CD1c-positive myeloid dendritic cell (primary cell): ENCODE data around the gene FARS2.

Experiments
- DNase-seq: peaks from one replicate; pipeline ENCODE4 v3.0.0-alpha.2; 2016; ENCODE audit errors: extremely low spot score

FARS2 gene

DNA sequence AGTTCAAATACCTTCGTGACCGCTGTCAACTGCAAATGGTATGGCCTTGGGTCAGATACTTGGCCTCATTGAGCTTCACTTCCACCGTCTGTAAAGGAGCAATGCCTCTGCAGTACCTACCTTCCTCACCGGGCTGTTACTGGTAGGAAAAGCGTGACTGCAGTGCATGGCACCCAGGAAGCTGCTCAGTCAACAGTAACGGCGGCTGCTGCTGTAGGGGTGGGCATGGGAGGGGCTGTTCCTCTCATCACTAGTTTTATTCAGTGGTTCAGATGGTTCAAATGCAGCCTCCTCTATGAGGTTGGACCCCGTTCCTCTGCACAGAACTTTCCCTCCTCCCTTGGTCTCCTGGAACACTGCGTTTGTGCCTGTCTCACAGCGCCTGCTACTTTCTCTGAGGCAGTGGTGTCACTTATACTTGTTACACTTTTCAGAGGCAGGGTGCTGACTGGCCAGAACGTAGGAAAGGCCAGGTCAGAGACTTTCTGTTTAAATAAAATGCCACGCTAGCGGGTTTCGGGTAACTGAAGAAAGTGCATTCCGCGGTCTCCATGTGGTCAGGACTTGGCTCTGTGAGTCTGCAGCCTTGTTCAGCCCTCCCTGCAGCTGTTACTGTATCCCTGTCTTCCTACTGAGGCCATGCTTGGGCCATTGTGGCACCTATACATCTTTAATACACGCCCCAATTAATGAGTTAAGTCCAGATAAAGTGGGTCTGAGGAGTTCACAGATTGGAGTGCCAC is 465.8 kb downstream of the FARS2 start:
- no peak for DNase-seq

DNA sequence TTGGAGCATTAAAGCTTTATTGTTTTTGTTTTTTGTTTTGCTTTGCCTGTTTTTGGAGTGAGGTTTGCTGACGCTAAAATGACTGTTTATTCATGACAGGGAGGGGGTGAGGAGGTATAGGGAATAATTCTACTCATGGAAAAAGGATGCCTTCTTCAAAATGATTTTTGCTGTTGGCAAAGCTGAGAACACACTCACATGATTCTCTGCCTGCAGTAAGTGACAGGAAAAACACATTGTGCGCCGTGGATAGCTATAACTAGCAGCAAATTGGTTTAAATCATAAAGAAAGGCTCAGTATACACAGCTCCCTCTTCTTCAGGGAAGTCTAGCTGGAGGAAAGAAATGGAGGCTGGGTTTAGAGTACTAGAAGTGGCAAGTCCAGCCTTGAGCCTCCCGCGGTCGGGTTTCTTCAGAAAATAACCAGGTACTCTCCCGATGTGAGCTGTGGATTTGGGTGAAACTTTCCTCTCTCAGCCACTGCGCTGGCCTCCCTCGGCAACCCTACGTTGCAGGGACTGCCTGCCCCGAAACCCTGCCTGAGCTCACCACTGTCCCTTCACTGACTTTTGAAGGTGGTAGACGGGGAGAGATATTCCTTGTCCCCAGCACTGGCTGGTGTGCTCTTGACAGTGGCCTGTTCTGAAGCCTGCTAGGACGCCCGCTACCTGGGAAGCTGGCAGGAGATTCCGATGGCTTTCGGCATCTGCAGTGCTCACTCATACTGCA is 467.2 kb downstream of the FARS2 start:
- DNase-seq, result no peak

DNA sequence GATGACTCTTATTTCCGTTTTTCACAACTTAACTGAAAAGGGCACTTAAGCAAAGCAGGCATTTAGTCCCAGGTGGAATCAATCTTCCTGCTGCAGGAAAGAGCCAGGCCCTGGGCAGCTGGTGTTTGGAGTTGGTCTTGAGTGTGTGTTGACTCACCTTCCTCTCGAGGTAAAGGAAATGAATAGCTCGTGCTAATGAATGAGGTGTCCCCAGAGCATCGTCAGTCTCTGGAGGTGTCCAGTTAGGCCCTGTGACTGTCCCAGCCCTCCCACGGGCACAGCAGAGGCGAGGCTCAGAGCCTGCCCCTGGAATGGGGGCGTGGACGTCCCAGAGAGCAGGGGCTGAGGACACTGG is 467.7 kb downstream of the FARS2 start:
- no peak for DNase-seq

DNA sequence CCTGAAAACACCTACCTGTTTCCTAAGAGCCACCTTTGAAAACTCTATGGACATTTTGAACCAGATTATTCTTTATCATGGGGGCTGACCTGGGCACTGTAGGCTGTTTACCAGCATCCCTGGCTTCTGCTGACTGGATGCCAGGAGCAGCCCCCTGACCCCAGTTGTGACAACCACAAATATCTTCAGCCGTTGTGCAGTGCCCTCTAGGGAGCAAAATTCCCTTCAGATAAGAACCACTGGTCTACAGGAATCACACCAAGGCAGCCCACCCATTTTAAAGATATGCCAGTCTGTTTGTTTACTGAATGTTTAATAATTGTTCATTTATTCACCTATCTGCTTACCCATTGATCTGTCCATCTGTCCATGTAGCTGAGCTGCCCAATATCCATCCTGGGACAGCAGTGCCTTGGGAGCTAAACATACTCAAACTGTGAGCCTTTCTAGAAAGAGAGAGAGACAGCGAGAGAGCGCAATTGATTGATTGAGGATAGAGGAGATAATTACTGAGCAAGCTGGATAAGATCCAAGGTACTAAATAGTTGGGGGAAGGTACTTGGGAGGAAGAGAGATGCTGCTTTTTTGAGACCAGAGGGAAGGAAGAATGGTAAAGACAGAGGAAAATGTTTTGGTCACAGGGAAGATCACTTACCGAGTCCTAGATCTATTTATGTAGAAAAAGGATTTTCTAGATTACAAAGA is 468.7 kb downstream of the FARS2 start:
- DNase-seq, result no peak

DNA sequence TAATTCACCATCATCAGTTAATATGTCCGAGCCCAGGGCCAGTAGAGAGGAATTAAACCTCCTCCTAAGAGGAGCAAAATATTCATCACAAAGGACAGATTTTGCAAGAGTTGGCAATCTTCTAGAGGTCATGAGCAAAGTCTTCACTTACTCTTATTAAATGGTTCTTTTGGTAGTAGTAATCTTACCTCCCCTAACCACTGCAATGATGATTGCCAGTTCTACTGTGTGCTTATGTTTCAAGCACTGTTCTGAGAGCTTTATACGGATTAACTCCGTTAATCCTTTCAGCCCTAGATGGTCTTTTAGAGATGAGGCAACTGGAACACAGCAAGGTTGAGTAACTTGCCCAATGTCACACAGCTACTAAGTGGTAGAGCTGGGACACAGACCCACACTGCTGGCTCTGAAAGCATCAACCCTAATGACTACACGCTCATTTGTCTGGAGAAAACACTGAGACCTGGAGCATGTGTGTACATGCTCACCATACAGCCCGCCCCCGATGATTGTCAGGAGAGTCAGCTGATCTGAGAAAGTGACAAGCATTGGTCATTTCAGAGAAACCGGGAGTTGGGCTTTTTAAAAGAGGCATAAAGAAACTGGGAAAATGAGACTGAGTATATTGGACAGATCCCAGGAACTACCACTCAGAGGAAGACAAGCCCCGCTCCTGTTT is 469.4 kb downstream of the FARS2 start:
- DNase-seq, result no peak

DNA sequence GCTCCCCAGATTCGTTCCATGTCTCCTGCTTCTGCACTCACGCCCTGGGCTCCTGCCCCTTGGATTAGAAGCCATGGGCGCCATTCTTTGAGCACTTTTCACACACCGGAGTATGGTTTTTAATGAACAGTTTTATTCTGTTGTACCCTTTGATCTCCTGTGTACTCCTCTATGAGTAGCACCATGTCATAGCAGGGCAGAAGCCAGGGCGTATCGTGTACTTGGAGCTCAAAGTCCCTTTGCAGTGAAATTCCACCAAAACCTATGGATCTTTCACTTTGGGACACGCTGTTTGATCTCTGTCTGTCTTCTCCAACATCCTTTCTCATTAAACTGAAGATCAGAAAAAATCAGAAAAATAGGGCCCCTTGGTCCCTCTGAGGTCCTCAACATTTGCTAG is 470.1 kb downstream of the FARS2 start:
- DNase-seq, result no peak

DNA sequence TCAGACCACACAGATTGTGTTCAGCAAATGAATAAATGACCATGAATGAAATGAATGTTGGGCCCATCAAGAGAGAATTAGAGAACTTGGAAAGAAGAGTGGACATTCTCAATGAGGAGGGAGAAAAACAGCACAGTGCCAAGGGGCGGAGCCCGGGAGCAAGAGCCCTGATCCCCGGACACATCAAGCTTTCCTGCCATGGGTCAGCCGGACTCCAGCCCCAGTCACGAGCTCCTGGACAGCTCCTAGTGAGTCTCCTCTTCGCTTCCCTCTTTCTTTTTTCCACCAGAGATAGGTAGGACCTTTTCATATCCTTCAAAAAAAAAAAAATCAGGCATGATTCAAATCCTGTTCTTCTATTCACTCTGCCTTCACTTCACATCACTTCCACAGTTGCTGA is 471.2 kb downstream of the FARS2 start:
- no peak for DNase-seq

DNA sequence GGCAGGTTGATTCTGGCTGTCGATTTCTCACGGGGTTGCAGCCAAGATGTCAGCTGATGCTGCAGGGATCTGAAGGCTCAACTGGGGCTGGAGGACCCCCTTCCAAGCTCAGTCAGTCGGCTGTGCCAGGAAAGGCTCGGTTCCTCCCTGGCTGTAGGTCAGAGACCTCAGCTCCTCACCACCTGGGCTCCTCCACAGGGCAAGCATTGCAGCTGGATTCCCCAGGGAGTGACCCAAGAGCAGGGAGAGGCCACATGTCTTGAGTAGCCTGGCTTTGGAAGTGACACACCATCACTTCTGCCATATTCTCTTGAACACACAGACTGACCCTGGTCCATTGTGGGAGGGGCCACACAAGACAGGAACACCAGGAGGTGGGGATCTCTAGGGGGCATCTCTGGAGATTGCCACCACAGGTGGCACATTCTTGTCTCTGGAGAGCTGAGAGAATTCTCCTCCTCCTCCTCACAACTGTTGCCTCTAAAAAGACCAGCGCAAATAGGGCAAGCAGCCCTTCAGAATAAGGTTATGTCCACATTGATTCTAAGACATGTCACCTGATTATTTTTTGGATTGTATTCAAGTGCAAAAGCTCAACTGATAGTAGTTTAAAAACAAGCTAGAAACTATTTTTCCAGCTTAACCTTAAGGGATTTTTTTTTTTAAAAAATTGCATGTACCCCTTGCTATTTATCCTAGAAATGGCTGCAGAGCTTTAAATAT is 474.9 kb downstream of the FARS2 start:
- DNase-seq, result no peak

DNA sequence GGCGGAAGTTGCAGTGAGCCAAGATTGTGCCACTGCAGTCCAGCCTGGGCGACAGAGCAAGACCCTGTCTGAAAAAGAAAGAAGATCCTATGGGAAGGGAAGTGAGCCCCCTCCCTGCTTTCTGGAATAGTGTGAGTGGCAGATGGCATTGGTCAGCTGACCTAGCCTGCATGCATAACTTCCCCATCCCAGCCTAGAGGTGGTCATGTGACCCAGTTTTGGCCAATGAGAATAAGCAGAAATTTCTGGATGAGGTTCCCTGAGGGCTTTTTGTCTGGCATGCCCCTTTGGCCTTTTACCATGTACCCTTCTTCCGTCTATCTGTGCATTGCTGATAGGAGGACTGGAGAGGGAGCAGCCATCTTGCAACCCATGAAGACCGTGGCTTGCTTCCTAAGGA is 476.1 kb downstream of the FARS2 start:
- DNase-seq, result no peak

DNA sequence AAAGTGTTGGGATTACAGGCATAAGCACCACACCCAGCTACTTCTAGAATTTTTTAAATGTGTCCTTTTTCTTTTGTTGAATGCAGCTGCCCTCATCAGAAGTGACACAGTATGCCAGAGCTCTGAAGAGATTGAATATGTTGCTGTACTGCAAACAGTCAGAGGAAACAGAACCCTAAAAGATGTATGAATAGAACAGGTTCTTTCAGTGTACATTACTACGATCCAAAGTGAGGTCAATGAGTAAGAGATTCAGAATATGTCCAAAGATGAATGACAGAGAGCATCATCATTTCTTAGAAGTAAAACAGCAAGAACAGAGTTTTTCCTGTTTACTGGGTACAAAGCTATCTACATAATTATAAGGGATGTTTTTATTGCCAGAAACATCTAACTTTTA is 476.9 kb downstream of the FARS2 start:
- no peak for DNase-seq

DNA sequence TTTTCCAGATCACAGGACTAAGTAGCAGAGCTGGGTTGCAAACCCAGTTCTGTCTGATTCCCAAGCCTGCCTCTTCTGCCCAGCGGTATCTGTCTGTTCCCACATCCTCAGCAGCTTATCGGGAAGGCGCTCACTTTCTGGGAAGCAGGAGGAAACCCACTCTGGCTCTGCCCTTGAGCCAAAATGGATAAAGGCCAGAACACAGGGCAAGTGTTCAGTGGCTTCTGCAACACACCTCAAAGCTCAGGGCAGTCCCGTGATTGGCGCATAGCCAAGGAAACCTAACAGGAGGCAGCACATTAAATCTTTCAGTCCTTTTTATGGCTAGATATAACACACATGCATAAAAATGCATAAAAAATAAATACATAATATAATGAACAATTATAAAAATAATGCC is 483.2 kb downstream of the FARS2 start:
- no peak for DNase-seq

DNA sequence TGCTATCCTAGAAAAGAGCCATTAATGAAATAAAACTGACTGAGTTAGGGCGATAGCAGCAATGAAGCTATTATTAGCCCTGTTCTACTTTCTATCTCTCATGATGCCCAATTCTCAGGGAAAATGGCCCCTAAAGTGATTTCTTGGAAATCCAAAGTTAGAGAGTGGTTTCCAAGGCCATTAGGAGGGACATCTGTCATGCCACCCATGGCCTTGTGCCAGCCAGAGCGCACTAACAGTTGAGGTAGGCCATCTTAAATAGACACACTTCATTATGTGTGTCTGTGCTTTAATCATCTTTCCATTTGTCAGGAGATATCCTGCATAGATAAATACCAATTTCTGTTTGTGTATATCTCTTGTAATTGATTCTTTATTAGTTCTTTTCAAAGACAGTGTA is 483.8 kb downstream of the FARS2 start:
- DNase-seq, result no peak

DNA sequence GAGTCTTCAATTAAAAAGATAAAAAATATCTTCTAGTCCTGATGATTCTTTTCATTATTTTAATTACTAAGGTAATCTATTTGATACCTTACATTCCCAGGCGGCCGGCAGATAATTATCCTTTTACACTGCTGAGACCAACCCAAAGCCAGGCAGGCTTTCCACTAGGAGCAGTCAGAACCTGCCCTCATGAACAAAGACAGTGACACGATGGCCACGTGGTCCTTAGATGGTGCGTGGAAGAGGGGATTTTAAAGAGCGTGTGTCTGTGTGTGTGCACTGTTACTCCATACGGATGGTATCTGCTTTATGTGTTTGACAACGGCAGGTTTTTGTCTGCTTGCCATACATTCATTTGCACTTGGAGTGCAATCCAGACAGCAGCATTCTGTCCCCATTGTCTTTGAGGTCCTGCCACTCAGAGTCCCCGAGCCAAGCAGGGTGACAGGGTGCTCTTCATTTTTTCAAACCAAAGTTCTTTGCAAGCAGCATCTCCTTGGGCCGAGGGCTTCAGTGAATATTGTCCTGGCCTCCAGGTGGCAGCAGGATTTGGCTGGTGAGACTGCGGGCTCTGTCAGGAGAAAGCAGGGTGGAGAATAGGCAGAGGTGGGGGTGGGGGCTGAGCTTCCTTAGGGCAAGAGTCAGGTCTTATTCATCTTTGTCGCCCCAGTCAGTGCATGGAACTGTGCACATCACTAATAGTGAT is 484.9 kb downstream of the FARS2 start:
- DNase-seq, result no peak

DNA sequence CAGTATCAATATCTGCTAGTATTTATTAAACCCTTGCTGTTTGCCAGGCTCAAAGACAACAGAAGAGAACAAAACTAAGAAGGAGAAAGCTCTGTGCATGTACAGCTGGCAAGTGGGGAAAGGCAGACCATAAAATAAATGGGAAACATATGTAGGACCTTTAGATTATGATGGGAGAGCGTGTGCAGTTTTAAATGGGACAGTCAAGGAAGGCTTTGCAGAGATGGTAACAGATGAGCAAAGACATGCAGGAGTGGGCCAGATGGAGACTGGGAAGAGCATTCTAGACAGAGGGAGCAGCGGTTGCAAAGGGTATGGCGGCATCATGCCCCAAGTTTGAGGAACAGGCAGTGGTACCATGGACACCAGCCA is 485.4 kb downstream of the FARS2 start:
- DNase-seq, result no peak

DNA sequence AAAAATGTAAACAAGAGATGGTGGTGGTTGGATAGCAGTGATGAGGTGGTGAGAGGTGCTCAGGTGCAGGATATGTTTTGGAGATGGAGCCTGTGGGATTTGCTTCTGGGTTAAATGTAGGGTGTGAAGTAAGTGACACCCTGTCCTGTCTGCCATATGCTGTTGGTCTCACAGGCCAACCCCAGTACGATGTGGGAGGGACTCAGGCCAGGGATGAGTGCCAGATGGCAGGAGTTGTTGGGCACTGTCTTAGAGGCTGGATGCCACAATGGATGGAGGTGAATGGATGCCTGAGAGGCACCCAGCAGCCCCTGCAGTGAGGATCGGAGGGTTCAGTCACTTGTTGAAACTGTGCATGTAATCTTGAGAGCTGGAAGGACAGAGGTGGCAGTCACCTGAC is 486.1 kb downstream of the FARS2 start:
- DNase-seq, result no peak

DNA sequence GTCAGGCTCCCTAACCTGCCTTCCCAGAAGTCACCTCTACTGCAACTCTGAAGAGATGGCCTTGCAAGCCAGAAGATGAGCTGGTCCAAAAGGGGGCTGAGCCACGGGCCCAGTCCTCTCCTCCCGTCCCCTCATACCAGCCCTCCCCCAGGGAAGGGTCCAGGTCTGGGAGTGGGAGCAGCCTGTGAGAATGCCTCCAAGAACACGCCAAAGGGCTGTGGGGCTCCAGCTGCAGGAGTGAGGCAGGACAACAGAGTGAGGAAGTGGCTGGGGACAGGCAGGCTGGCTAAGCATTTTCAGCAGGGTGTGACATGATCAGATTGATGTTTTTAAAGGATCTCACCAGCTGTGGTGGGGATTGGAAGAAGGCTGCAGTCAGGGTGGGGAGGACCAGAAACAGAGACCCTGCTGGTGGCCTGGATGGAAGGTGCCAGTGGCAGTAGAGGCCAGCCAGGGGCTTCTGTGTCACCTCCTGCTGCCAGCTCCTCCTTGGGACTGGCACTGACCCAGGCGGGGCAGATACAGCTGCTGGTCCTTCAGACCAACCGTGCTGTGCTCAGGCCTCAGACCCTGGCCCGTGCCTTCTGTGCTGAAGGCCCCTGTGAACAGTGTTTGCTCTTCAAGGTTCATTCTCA is 487.8 kb downstream of the FARS2 start:
- DNase-seq, result no peak

DNA sequence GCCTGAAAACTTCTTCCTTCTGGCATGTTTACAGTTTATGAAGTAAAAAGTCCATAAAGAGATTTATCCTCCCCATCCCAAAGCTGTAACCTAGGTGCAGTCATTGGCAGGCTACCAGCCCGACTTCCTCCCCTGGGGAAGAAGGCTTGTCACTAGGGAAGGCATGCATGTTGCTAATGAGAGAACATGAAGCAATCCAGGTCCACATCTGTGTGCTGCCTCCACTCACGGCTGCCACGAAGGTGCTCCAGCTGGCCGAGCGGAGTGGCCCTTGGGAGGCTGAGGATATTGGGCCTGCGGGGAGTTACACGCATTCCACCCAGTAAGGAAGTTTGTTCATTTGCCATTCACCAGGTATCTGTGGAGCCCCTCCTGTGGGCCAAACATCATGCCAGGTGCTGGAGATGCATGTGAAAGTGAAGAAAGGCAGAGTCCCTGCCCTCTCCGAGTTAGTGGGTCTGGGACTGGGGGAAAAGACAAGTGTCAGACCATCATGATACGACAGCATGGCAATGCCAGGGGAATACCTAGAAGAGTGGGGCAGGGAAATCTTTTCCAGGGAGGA is 488.4 kb downstream of the FARS2 start:
- no peak for DNase-seq

DNA sequence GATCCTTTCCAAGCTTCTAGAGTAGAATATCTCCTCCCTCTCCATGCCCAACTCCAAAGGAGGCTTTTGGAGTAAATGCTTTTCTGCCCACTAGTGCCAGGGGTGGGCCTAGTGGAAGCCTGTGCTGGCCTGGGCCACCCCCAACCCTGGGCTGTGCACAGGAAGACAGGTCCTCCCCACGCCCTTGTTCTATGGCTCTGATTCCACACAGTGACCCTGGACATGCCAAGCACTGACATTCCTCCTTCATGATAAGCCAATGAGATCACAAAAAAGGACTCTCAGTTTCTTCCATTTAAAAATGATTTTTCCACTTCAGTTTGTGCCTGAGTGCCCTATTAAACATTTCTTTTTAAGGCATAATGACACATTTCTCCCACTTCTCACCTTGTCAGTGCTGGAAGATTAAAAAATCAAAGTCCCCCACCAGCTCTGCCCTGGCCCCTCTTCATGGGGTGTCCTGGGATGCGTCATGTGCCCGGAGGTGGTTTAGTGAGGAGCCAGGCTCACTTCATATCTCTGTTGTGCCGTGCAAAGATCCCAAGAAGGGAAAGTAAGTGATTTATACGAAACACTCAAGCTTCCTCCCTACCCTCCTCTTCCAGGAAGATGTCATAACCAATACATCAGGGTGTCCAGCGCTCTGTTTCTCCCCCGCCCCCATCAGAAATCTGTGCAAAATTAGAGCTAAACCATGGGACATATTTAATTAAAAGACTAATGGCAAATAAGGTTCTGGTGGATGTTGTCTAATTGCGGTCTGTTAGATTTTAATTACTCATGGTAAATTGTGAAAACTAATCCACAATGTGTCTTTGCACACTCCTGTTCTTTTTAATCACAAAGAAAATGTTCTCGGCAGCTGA is 490.4 kb downstream of the FARS2 start:
- DNase-seq, result no peak

DNA sequence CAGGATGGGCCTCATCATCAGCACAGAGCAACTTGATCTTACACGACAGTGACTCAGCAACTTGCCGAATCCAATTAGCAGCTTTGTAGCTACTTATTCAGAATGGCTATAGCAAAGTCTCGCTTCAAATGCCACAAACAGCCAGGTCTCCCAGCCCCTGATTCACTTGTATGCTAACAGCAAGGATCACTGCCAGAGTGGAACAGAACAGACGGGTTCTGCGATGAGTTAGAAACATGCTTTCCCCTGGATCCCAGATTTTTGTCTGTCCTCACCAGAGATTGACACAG is 491.0 kb downstream of the FARS2 start:
- no peak for DNase-seq

DNA sequence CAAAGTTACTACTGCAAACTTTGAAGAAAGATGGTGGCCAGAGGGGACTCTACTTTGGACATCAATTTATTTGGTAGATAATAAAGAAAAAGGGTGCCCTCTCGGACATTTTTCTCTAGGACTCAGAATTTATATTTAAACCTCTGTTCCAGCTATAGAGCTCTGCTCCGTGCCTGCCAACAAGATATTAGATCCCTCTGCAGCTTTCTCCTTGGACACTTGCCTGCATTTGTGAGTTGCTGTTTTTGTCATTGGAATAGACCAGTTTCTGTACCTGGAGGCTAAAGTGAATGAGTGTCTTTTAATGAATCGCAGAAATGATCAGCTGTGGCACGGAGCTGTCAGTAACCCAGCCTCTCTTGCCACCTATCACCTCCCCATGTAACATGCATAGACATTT is 491.9 kb downstream of the FARS2 start:
- DNase-seq, result no peak
